Astrocyte (in vitro differentiated cells and primary cell): ENCODE data around the gene OPCML.

ENCODE experiments used
- EZH2 ChIP-seq: IDR thresholded peaks from 2 replicates; pipeline ENCODE4 v1.6.1; 2012; ENCODE audit warnings: mild to moderate bottlenecking, low read length, inconsistent platforms; ENCODE audit not compliant: insufficient read depth
- TF ChIP-seq, protein P1 (sequence below): IDR thresholded peaks from 2 replicates; pipeline ENCODE4 v1.5.1; 2011; ENCODE audit warnings: low read depth, mild to moderate bottlenecking, inconsistent platforms, low read length, moderate library complexity; ENCODE audit not compliant: insufficient read depth

DNA sequence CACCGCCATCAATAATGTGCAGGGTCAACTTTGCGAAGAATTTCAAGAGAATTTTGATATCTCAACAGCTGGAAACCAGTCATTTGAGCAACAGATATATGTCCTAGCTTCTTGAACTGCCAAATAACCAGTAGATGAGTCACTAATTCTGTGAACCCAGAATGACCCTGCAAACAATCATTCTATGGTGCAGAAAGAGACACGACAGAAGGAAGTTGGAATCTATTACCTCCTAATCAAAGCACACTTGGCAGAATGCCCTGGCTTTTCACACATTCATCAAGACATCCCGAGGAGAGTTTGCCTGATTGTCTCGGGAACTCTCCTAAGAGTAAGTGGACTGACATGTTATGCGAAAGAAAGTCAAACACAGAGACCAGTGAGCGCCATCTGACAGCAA, 621.1 kb downstream of the OPCML start:
- TF ChIP-seq, protein P1, sequence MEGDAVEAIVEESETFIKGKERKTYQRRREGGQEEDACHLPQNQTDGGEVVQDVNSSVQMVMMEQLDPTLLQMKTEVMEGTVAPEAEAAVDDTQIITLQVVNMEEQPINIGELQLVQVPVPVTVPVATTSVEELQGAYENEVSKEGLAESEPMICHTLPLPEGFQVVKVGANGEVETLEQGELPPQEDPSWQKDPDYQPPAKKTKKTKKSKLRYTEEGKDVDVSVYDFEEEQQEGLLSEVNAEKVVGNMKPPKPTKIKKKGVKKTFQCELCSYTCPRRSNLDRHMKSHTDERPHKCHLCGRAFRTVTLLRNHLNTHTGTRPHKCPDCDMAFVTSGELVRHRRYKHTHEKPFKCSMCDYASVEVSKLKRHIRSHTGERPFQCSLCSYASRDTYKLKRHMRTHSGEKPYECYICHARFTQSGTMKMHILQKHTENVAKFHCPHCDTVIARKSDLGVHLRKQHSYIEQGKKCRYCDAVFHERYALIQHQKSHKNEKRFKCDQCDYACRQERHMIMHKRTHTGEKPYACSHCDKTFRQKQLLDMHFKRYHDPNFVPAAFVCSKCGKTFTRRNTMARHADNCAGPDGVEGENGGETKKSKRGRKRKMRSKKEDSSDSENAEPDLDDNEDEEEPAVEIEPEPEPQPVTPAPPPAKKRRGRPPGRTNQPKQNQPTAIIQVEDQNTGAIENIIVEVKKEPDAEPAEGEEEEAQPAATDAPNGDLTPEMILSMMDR: no peak
- no peak for TF ChIP-seq EZH2
